Activated CD8-positive, alpha-beta T cell treated with anti-CD3 and anti-CD28 coated beads, Interleukin-2, amount 10 ng/mL, durations not matched to agents 7 days and 5 days (primary cell): ENCODE measurements around the gene FLYWCH2. TPM values are rescaled to one million over a fixed set of nuclear protein-coding genes. Genes with fewer than 3 reads are reported as not detected.

Experiments used
- ATAC-seq: fragments of 150-1000 bp; cut with Tn5 transposase; one replicate; pipeline ENCODE4 v1.10.0; 2021; ENCODE audit warnings: moderate library complexity
- CTCF ChIA-PET: fragments of 350-600 bp; sonication (Branson Sonifier 250); formaldehyde crosslinking; loops from one replicate; lab custom pipeline; 2021; ENCODE audit warnings: antibody characterized with exemption; lab: Charles Lee
- POLR2A ChIA-PET: fragments of 350-600 bp; sonication (Branson Sonifier 250); formaldehyde crosslinking; loops from one replicate; lab custom pipeline; 2021; ENCODE audit warnings: antibody characterized with exemption; lab: Charles Lee
- DNase-seq: peaks from one replicate; pipeline ENCODE4 v3.0.0-alpha.2; 2020
- H3K27ac Mint-ChIP-seq: one replicate; pipeline ENCODE4 v1.8.0; 2021; ENCODE audit warnings: mild to moderate bottlenecking, mixed read lengths
- H3K27me3 Mint-ChIP-seq: one replicate; pipeline ENCODE4 v1.8.0; 2021; ENCODE audit warnings: low read depth, mixed read lengths
- H3K36me3 Mint-ChIP-seq: one replicate; pipeline ENCODE4 v1.8.0; 2021; ENCODE audit warnings: low read depth, mixed read lengths
- H3K4me1 Mint-ChIP-seq: one replicate; pipeline ENCODE4 v1.8.0; 2021; ENCODE audit warnings: low read depth, mixed read lengths
- H3K4me3 Mint-ChIP-seq: one replicate; pipeline ENCODE4 v1.8.0; 2021; ENCODE audit warnings: mild to moderate bottlenecking, mixed read lengths
- H3K9me3 Mint-ChIP-seq: one replicate; pipeline ENCODE4 v1.8.0; 2022; ENCODE audit warnings: mixed read lengths; ENCODE audit not compliant: insufficient read depth
- total RNA-seq, 2 experiments: library from RNA; stranded (reverse); gene quantifications; one replicate each; pipeline ENCODE4 v1.2.3, GENCODE V29; 2021

FLYWCH2 gene
- total RNA-seq, 2 experiments from 2014 or later, result 22.5 to 22.8 TPM

- CTCF ChIA-PET, result interaction anchor here (0.6 to 12.4 kb wide), 40 partner anchors 8 to 144 kb away, joined by 3 to 151 read pairs (median 5); partner anchors contain the start of genes ELOB, FLYWCH1, FLYWCH2 and PRSS21
- peaks cover 32% of the 10 kb centered on the region for H3K4me1 Mint-ChIP-seq
- H3K36me3 Mint-ChIP-seq, result no peaks in the 10 kb centered on the region
- ATAC-seq, result peak; percentile 96
- no peaks in the 10 kb centered on the region for H3K9me3 Mint-ChIP-seq
- H3K4me3 Mint-ChIP-seq, result peak overlapping the region; percentile 87
- POLR2A ChIA-PET, result interaction anchor here (0.6 to 1.8 kb wide), 9 partner anchors 15 to 116 kb away, joined by 3 to 14 read pairs (median 4); partner anchors contain the start of genes ELOB, FLYWCH2 and SRRM2
- peak; percentile 96 for DNase-seq
- peaks cover 13% of the 10 kb centered on the region for H3K27me3 Mint-ChIP-seq
- peak overlapping the region; percentile 92 for H3K27ac Mint-ChIP-seq
Observed at GRCh38 chr16:2867987-2868789, 14.8 kb upstream of the FLYWCH2 start.

- H3K27ac Mint-ChIP-seq, result no peak overlapping the region
- H3K4me1 Mint-ChIP-seq, result peaks cover 34% of the 10 kb centered on the region
- ATAC-seq (no peak), DNase-seq (no peak)
- H3K9me3 Mint-ChIP-seq, result no peaks in the 10 kb centered on the region
- peaks cover 9% of the 10 kb centered on the region for H3K27me3 Mint-ChIP-seq
- H3K4me3 Mint-ChIP-seq, result no peak overlapping the region
- H3K36me3 Mint-ChIP-seq, result no peaks in the 10 kb centered on the region
- ChIA-PET CTCF (interaction anchor here (1.1 to 12.4 kb wide), 7 partner anchors 11 to 55 kb away, joined by 3 to 151 read pairs (median 8); partner anchors contain the start of genes FLYWCH1 and FLYWCH2), POLR2A (interaction anchor here (0.6 to 2.1 kb wide), 2 partner anchors 11 to 119 kb away, joined by 3 to 9 read pairs; partner anchors contain the start of gene FLYWCH2)
Observed at GRCh38 chr16:2871926-2872325, 11.1 kb upstream of the FLYWCH2 start.

- Mint-ChIP-seq H3K27ac (no peak overlapping the region), H3K36me3 (no peaks in the 10 kb centered on the region), H3K27me3 (peaks cover 9% of the 10 kb centered on the region), H3K9me3 (no peaks in the 10 kb centered on the region), H3K4me3 (no peak overlapping the region), H3K4me1 (peaks cover 21% of the 10 kb centered on the region)
- CTCF ChIA-PET, result interaction anchor here (1.0 to 3.9 kb wide), 6 partner anchors 9 to 51 kb away, joined by 3 to 17 read pairs (median 6); partner anchors contain the start of genes FLYWCH1 and FLYWCH2
- POLR2A ChIA-PET, result interaction anchor here (0.5 kb wide), 1 partner anchor 430 kb away, joined by 3 read pairs; no protein-coding TSS in a partner anchor
- DNase-seq, result no peak
- ATAC-seq, result no peak
Observed at GRCh38 chr16:2874032-2874911, 8.7 kb upstream of the FLYWCH2 start.

- DNase-seq, result peak; percentile 78
- ChIA-PET CTCF (interaction anchor here (1.0 to 2.4 kb wide), 5 partner anchors 8 to 51 kb away, joined by 3 to 17 read pairs (median 6); partner anchors contain the start of genes FLYWCH1 and FLYWCH2), POLR2A (interaction anchor here (0.5 kb wide), 1 partner anchor 431 kb away, joined by 3 read pairs; no protein-coding TSS in a partner anchor)
- Mint-ChIP-seq H3K27ac (no peak overlapping the region), H3K9me3 (peaks cover 2% of the 10 kb centered on the region), H3K36me3 (peaks cover 3% of the 10 kb centered on the region), H3K4me3 (no peak overlapping the region), H3K4me1 (peaks cover 14% of the 10 kb centered on the region), H3K27me3 (peaks cover 13% of the 10 kb centered on the region)
- ATAC-seq, result peak; percentile 98
Observed at GRCh38 chr16:2874912-2875362, 8.1 kb upstream of the FLYWCH2 start.

- H3K27ac Mint-ChIP-seq, result no peak overlapping the region
- peaks cover 6% of the 10 kb centered on the region for H3K27me3 Mint-ChIP-seq
- DNase-seq (no peak), ATAC-seq (no peak)
- H3K4me1 Mint-ChIP-seq, result peaks cover 17% of the 10 kb centered on the region
- H3K9me3 Mint-ChIP-seq, result peaks cover 4% of the 10 kb centered on the region
- POLR2A ChIA-PET, result no interaction called here
- peaks cover 3% of the 10 kb centered on the region for H3K36me3 Mint-ChIP-seq
- CTCF ChIA-PET, result interaction anchor here (1.0 to 1.6 kb wide), 3 partner anchors 12 to 47 kb away, joined by 4 to 5 read pairs (median 4); no protein-coding TSS in a partner anchor
- no peak overlapping the region for H3K4me3 Mint-ChIP-seq
Observed at GRCh38 chr16:2879854-2880508, 3.0 kb upstream of the FLYWCH2 start.

- H3K27ac Mint-ChIP-seq, result peak overlapping the region; percentile 97
- peaks cover 14% of the 10 kb centered on the region for H3K4me1 Mint-ChIP-seq
- DNase-seq (peak; percentile 51), ATAC-seq (peak; percentile 17)
- POLR2A ChIA-PET, result interaction anchor here (0.8 to 1.7 kb wide), 6 partner anchors 10 to 200 kb away, joined by 3 to 9 read pairs (median 4); partner anchors contain the start of gene KCTD5
- H3K4me3 Mint-ChIP-seq, result peak overlapping the region; percentile 87
- H3K36me3 Mint-ChIP-seq, result peaks cover 3% of the 10 kb centered on the region
- peaks cover 4% of the 10 kb centered on the region for H3K27me3 Mint-ChIP-seq
- CTCF ChIA-PET, result interaction anchor here (0.8 to 3.1 kb wide), 14 partner anchors 14 to 128 kb away, joined by 3 to 20 read pairs (median 8); partner anchors contain the start of gene FLYWCH1
- H3K9me3 Mint-ChIP-seq, result peaks cover 4% of the 10 kb centered on the region
Observed at GRCh38 chr16:2881783-2882649, 999 bp upstream of the FLYWCH2 start.

GRCh38 chr16:2883458-2883908 is 468 bp downstream of the FLYWCH2 start:
- CTCF ChIA-PET, result interaction anchor here (0.9 to 3.1 kb wide), 16 partner anchors 9 to 247 kb away, joined by 3 to 20 read pairs (median 8); partner anchors contain the start of genes FLYWCH1 and KCTD5
- H3K4me3 Mint-ChIP-seq, result peak overlapping the region; percentile 87
- peaks cover 4% of the 10 kb centered on the region for H3K9me3 Mint-ChIP-seq
- DNase-seq (no peak), ATAC-seq (no peak)
- POLR2A ChIA-PET, result interaction anchor here (1.4 to 1.7 kb wide), 3 partner anchors 11 to 22 kb away, joined by 4 to 13 read pairs (median 9); no protein-coding TSS in a partner anchor
- H3K27ac Mint-ChIP-seq, result peak overlapping the region; percentile 83
- peaks cover 3% of the 10 kb centered on the region for H3K36me3 Mint-ChIP-seq
- peaks cover 14% of the 10 kb centered on the region for H3K4me1 Mint-ChIP-seq
- H3K27me3 Mint-ChIP-seq, result peaks cover 4% of the 10 kb centered on the region

- Mint-ChIP-seq H3K9me3 (peaks cover 4% of the 10 kb centered on the region), H3K4me3 (peak overlapping the region; percentile 87), H3K4me1 (peaks cover 14% of the 10 kb centered on the region), H3K36me3 (peaks cover 3% of the 10 kb centered on the region), H3K27ac (peak overlapping the region; percentile 83), H3K27me3 (peaks cover 4% of the 10 kb centered on the region)
- ATAC-seq (no peak), DNase-seq (no peak)
- ChIA-PET POLR2A (interaction anchor here (1.6 to 1.7 kb wide), 2 partner anchors 12 to 16 kb away, joined by 9 to 13 read pairs; no protein-coding TSS in a partner anchor), CTCF (interaction anchor here (1.0 to 3.1 kb wide), 10 partner anchors 11 to 201 kb away, joined by 3 to 20 read pairs (median 12); partner anchors contain the start of gene KCTD5)
Observed at GRCh38 chr16:2884041-2884451, 1.0 kb downstream of the FLYWCH2 start.

GRCh38 chr16:2894231-2894630 is 11.2 kb downstream of the FLYWCH2 start:
- H3K27me3 Mint-ChIP-seq, result no peaks in the 10 kb centered on the region
- CTCF ChIA-PET, result no interaction called here
- H3K4me3 Mint-ChIP-seq, result no peak overlapping the region

More at GRCh38 chr16:2894231-2894630, 11.2 kb downstream of the FLYWCH2 start:
- H3K27ac Mint-ChIP-seq, result no peak overlapping the region
- ATAC-seq, result no peak
- H3K4me1 Mint-ChIP-seq, result no peaks in the 10 kb centered on the region
- POLR2A ChIA-PET, result no interaction called here
- DNase-seq, result no peak
- H3K36me3 Mint-ChIP-seq, result no peaks in the 10 kb centered on the region
- no peaks in the 10 kb centered on the region for H3K9me3 Mint-ChIP-seq
